HG02973 (cell line): ENCODE results near the gene FBXL2.
"Not testable (repeated sequence)": the region's sequence is repeated elsewhere in the genome, so short reads cannot be mapped to it uniquely, and the experiment has no call there.

Experiments
- ATAC-seq: cut with Tn5 transposase; IDR thresholded peaks from one replicate; pipeline ENCODE4 v1.9.1; 2021; ENCODE audit warnings: moderate library complexity; ENCODE audit not compliant: unreplicated experiment

The FBXL2 gene

GRCh38 chr3:33383951-33384350 is 106.7 kb downstream of the FBXL2 start:
- no peak for ATAC-seq

GRCh38 chr3:33385423-33385822 is 108.2 kb downstream of the FBXL2 start:
- ATAC-seq = no peak

GRCh38 chr3:33386631-33387030 is 109.4 kb downstream of the FBXL2 start:
- ATAC-seq = no peak

GRCh38 chr3:33388374-33389100 is 111.3 kb downstream of the FBXL2 start:
- ATAC-seq = no peak

GRCh38 chr3:33389908-33390307 is 112.7 kb downstream of the FBXL2 start:
- ATAC-seq = no peak

- no peak for ATAC-seq
Observed at GRCh38 chr3:33391255-33391995, 114.2 kb downstream of the FBXL2 start.

GRCh38 chr3:33392144-33392543 is 114.9 kb downstream of the FBXL2 start:
- ATAC-seq = no peak

GRCh38 chr3:33392703-33393125 is 115.5 kb downstream of the FBXL2 start:
- no peak for ATAC-seq

- no peak for ATAC-seq
Observed at GRCh38 chr3:33394403-33395054, 117.3 kb downstream of the FBXL2 start.

- no peak for ATAC-seq
Observed at GRCh38 chr3:33395900-33396299, 118.7 kb downstream of the FBXL2 start.

- no peak for ATAC-seq
Observed at GRCh38 chr3:33398410-33398809, 121.2 kb downstream of the FBXL2 start.

GRCh38 chr3:33401781-33402180 is 124.5 kb downstream of the FBXL2 start:
- no peak for ATAC-seq

GRCh38 chr3:33402936-33403335 is 125.7 kb downstream of the FBXL2 start:
- ATAC-seq = no peak

GRCh38 chr3:33403756-33404155 is 126.5 kb downstream of the FBXL2 start:
- ATAC-seq = no peak

- ATAC-seq = not testable (repeated sequence)
Observed at GRCh38 chr3:33410816-33411215, 133.6 kb downstream of the FBXL2 start.

GRCh38 chr3:33417066-33417673 is 139.9 kb downstream of the FBXL2 start:
- ATAC-seq = no peak

- no peak for ATAC-seq
Observed at GRCh38 chr3:33419948-33420347, 142.7 kb downstream of the FBXL2 start.

- no peak for ATAC-seq
Observed at GRCh38 chr3:33420966-33421365, 143.7 kb downstream of the FBXL2 start.

- no peak for ATAC-seq
Observed at GRCh38 chr3:33424606-33425452, 147.6 kb downstream of the FBXL2 start.

- no peak for ATAC-seq
Observed at GRCh38 chr3:33425453-33425852, 148.2 kb downstream of the FBXL2 start.

- ATAC-seq = no peak
Observed at GRCh38 chr3:33426068-33426467, 148.8 kb downstream of the FBXL2 start.
